ENCODE measurements around the gene RNU1-4.
"Not testable (repeated sequence)": the region's sequence is repeated elsewhere in the genome, so short reads cannot be mapped to it uniquely, and the experiment has no call there.

RNU1-4 gene

DNA sequence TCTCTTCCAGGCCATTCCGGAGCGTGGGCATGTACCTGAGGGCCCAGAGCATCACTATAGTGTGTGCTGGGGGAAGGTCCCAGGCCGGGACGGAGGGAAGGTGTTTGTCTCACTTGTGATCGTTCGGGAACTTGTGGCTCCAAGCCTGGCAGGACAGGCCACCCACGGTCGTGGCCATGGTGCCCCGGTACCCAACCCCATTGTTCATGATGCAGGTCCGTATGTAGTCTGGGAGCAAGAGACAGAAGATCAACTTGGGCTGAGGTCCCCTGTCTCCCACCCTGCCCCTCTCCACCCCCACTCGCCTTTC lies 20.1 kb downstream of the RNU1-4 start:
- not testable (repeated sequence) for DNase-seq; H3K4me3 Mint-ChIP-seq; H3K27ac Mint-ChIP-seq; H3K4me1 Mint-ChIP-seq (ENCODE audit: low read depth in 2 of 2); H3K36me3 Mint-ChIP-seq (ENCODE audit: insufficient read depth); H3K9me3 Mint-ChIP-seq; ATAC-seq (replicated peaks)
- H3K27me3 Mint-ChIP-seq = peaks cover 12 to 14% of the 10 kb centered on the region in 2 donors

DNA sequence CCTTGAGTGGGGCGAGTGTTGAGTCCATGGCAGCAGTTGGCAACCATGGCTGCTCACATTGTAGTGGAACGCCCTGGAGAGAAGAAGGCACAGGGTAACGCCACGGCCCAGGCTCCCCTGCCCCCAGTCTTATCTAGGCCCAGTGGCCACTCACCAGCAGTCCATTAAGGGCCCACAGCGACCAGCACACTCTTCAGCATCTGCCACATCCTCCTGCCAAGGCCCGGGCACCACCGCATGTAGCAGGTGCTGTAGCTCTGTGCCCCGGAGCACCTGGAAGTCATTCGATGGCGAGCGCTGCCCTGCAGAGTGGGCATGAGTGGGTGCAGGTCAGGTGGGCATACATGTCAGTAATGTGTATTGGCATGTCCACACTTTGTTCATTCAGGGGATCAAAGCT lies 20.5 kb downstream of the RNU1-4 start:
- H3K9me3 Mint-ChIP-seq, H3K4me3 Mint-ChIP-seq: not testable (repeated sequence)

DNA sequence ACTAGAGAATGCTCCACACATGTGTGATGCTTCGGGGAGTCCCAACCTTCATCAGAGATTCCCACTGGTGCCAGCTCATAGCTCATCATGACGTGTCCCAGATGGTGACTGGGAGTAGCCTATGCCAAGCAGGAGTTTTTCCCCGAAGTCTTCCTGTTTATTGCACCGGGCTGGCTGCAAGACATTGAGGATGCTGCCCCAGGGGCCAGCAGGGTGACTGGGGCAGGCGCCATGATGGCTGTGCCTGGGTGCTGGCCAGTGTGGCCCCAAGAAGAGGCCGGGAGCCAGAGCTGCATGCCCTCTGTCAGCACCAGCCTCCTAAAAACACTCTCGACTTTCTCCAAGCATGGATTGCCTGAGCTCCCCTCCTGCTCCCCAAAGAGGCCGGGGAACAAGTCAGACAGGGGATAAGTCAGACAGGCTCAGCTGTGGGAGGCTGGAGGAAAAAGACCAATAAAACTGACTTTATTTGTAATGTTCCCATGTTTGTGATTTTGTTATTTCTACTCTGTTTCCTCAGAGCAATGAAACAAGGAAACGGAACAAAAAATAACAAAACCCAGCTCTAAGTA lies 24.0 kb downstream of the RNU1-4 start:
- H3K9me3 Mint-ChIP-seq; H3K27ac Mint-ChIP-seq; H3K4me1 Mint-ChIP-seq (ENCODE audit: low read depth in 2 of 2); H3K36me3 Mint-ChIP-seq (ENCODE audit: insufficient read depth); ATAC-seq (replicated peaks); H3K4me3 Mint-ChIP-seq; DNase-seq: not testable (repeated sequence)
- peaks cover 18 to 27% of the 10 kb centered on the region in 2 donors for H3K27me3 Mint-ChIP-seq

More for the DNA sequence above, 20.5 kb downstream of the RNU1-4 start:
- DNase-seq; ATAC-seq (replicated peaks); H3K36me3 Mint-ChIP-seq (ENCODE audit: insufficient read depth); H3K27ac Mint-ChIP-seq; H3K4me1 Mint-ChIP-seq (ENCODE audit: low read depth in 2 of 2): not testable (repeated sequence)
- H3K27me3 Mint-ChIP-seq = peaks cover 13 to 17% of the 10 kb centered on the region in 2 donors

DNA sequence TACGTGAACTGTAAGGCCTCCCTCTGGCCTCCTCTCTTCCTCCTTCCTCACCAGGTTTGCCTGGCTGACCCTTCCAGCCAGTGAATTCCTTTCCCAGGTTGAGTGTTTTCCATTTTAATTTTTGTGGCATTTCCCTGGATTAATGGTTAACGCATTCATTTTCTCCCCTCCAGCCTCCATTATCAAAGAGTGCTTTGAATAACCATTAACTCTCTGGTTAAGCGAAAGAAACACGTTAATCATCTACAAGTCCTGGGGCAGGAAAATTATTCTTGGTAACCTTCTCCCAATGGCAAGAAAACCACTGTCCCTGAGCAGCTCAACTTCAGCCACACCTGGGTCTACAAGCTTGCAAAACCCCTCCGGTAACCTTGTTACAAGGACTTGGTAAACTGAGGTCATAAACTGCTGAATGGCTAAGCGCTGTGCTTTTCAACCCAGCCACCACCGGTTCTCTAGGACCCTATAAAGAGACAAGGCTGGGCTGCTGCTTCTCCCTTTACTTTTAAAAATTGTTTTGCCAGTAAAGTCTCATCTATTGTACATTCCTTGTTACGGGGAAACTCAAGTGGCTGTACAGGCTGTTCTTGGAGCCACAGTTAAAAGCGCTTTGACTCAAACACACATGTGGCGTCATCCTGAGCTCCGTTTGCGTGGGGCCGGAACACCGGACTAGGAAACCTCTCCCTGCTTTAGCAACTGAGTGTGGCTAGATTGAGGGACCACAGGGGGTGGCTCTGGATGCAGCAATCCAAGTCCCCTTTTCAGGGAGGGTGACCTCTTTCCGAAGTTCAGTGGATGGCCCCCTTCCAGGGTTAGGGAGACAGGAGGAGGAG lies 24.7 kb downstream of the RNU1-4 start:
- H3K9me3 Mint-ChIP-seq = not testable (repeated sequence)

DNA sequence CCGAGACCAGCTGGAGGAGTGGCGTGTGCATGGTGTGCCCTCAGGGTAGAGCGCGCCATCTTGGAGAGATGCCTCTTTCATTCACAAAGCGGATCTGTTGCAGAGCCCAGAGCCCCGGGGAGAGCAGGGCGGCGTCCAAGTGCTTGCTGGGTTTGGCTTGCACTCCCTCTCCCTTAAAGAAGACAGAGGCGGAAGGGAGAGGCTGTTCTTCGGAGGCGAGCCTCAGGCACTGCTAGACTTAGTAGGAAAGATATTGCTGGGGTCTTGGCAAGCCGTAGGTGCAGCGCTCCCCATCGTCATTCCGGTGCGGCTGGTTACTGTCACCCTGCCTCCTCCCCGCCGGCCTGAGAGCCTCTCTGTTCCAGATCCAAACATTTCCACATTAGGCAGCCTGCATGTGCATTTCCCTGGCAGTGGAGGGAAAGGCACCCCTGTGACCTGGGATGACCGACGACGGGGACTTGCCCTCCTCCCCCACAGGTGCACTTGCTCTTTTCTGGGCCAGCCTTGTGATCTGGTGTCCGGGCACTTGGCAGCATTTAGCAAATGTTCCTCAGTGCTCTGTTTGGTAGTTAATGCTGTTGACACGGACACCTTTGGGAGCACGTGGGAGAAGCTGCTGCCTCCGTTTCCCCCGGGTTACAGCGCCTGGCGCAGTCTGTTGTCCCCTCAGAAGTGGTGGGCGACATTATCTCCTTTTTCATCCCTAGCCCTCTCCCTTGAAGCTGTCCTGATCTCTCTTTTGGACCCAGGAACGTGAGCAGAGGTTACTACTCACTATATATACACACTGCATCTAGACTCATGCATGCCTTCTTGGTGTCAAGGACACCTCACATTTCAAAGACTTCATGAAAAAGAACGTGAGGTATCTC lies 25.7 kb downstream of the RNU1-4 start:
- ATAC-seq (replicated peaks); H3K36me3 Mint-ChIP-seq (ENCODE audit: insufficient read depth); H3K9me3 Mint-ChIP-seq; H3K27ac Mint-ChIP-seq; H3K4me3 Mint-ChIP-seq; H3K4me1 Mint-ChIP-seq (ENCODE audit: low read depth in 2 of 2); DNase-seq: not testable (repeated sequence)
- peaks cover 19 to 38% of the 10 kb centered on the region in 2 donors for H3K27me3 Mint-ChIP-seq

More for the DNA sequence above, 24.7 kb downstream of the RNU1-4 start:
- not testable (repeated sequence) for H3K36me3 Mint-ChIP-seq (ENCODE audit: insufficient read depth); ATAC-seq (replicated peaks); H3K27ac Mint-ChIP-seq; DNase-seq; H3K4me3 Mint-ChIP-seq; H3K4me1 Mint-ChIP-seq (ENCODE audit: low read depth in 2 of 2)
- H3K27me3 Mint-ChIP-seq = peaks cover 18 to 30% of the 10 kb centered on the region in 2 donors

DNA sequence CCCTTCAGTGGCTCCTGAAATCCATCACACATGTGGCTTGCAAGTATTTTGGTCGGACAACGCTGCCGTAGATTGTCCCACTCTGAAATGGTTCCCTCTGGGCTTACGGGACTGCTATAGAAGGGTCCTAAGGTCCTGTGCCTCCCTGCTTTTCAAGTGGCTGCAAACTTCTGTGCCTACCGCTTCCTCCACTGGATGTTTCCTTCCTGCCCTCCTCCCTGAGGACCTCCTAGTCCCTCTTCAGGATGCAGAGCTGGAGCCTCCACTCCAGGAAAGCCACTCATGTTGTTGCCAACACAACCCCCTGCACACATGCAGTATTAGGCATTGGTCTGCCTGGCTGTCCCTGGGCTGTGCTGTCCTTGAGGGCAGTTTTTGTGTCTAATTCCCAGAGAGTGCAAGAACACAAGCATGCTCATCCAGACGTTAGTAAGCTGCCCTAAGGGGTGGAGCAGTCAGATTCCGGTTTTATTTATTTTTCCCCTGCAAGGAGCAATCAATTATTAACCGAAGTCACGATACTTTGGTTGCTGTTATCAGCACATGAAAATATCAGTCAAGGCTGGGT lies 26.5 kb downstream of the RNU1-4 start:
- H3K36me3 Mint-ChIP-seq (ENCODE audit: insufficient read depth); H3K4me3 Mint-ChIP-seq; H3K9me3 Mint-ChIP-seq; DNase-seq; H3K4me1 Mint-ChIP-seq (ENCODE audit: low read depth in 2 of 2); ATAC-seq (replicated peaks); H3K27ac Mint-ChIP-seq: not testable (repeated sequence)
- H3K27me3 Mint-ChIP-seq = peaks cover 24 to 44% of the 10 kb centered on the region in 2 donors

DNA sequence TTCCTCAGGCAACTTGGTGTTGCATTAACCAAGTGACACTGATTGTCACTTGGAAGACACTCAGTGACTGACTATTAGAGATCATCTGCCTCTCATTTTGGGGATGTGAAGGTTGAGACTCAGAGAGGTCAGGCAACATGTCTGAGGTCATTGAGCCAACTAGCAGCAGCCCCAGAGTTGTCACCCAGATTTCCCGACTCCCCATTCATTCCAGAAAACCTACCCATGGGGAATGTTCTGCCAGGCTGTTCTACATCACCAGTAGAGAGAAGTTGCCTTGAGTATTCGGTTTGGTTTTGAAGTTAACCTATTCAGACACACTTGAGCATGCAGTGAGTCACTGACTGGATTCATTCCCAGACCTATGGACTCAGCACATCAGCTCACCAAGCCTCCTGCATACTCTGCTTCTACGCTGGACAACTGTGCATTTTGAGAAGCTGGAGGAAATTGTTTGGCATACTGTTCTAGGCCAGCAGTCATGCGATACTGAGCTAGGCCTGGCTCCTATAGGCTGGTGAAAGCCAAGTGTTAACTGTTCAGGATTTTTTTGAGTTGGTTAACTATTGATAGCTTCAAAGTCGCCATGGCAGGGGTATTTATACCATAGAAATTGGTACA lies 29.9 kb downstream of the RNU1-4 start:
- not testable (repeated sequence) for DNase-seq; H3K36me3 Mint-ChIP-seq (ENCODE audit: insufficient read depth); H3K4me1 Mint-ChIP-seq (ENCODE audit: low read depth in 2 of 2); H3K27ac Mint-ChIP-seq; H3K4me3 Mint-ChIP-seq; ATAC-seq (replicated peaks); H3K9me3 Mint-ChIP-seq
- peaks cover 20 to 54% of the 10 kb centered on the region in 2 donors for H3K27me3 Mint-ChIP-seq

DNA sequence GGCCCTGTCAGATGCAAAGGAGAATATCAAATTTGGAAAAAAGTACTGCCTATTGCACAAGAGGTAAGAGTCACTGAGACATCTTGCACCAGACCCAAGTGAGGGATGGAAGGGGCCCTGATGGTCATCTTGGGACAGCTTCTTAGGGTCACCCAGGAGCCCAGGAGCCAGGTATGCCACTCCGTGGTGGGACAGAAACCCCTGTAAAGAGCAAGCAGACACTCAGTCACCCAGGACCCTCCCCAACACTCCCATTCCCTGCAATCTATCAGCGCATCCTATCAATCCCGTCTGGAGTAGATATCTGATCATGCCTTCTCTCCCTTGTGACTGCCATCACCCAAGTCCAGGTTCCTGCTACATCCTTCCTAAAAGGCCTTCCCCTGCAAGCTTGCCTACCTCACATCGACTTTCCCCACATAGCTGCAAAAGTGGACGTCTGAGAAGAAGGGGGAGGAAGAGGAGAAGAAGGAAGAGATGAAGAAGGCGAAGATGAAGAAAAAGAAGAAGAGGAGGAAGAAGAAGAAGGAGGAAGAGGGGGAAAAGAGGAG lies 30.7 kb downstream of the RNU1-4 start:
- not testable (repeated sequence) for DNase-seq; ATAC-seq (replicated peaks); H3K4me1 Mint-ChIP-seq (ENCODE audit: low read depth in 2 of 2); H3K27ac Mint-ChIP-seq; H3K36me3 Mint-ChIP-seq (ENCODE audit: insufficient read depth); H3K4me3 Mint-ChIP-seq; H3K9me3 Mint-ChIP-seq
- peaks cover 18 to 49% of the 10 kb centered on the region in 2 donors for H3K27me3 Mint-ChIP-seq

DNA sequence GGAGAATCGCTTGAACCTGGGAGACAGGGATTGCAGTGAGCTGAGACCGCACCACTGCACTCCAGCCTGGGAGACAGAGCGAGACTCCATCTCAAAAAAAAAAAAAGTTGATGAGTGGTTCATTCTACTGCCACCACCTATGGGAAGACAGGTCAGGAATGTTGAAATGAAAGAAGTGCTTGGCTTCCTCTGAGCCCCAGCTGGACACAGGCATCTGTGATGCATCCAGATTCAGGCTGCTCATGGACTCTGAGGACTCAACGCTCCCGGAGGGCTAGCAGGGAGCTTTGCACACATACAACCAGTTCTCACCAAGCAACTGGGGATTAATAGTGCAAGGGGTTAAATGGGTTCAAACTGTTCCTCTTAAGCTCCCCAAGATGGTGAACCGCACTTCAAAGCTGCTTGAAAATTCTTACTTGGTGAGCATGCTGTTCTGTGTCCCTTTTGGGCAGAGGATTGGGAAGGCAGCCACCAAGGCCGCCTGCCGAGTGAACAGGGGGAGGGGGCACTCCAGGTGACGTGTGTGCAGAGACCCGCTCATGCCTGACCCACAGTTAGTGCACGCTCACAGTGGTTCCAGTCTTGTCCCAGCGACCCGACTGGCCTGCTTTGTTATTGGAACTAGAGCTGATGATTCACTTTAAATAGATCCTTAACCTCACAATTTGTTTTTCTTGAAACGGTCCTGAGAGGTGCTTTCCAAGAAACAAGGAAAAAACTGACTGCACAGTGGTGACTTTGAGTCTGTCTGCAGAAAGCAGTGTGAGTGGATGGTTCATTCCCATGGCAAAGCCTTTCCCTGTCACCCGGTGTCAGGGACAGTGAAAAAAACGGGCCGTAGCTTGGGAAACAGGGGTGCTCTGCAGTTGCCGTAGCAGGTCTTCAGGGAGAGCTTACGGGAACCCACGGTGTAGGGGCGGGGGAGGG lies 32.2 kb downstream of the RNU1-4 start:
- H3K4me1 Mint-ChIP-seq (ENCODE audit: low read depth in 2 of 2); H3K9me3 Mint-ChIP-seq; H3K27ac Mint-ChIP-seq; H3K36me3 Mint-ChIP-seq (ENCODE audit: insufficient read depth); H3K4me3 Mint-ChIP-seq; DNase-seq; ATAC-seq (replicated peaks): not testable (repeated sequence)
- peaks cover 15 to 49% of the 10 kb centered on the region in 2 donors for H3K27me3 Mint-ChIP-seq

DNA sequence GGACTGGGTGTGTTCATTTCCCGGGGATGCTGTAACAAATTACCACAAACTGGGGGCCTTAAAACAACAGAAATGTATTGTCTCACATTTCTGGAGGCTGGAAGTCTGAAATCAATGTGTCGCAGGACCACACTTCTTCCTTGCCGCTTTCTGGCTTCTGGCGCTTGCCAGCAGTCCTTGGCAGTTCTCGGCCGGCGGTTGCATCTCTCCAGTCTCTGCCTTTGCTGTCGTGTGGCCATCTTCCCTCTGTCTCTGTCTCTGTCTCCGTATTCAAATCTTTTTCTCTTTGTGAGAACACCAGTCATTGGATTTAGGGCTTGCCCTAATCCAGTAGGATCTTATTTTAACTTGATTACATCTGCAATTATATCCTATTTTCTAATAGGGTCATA lies 32.9 kb downstream of the RNU1-4 start:
- peaks cover 21 to 56% of the 10 kb centered on the region in 2 donors for H3K27me3 Mint-ChIP-seq
- H3K27ac Mint-ChIP-seq; H3K9me3 Mint-ChIP-seq; DNase-seq; H3K4me1 Mint-ChIP-seq (ENCODE audit: low read depth in 2 of 2); ATAC-seq (replicated peaks); H3K4me3 Mint-ChIP-seq; H3K36me3 Mint-ChIP-seq (ENCODE audit: insufficient read depth): not testable (repeated sequence)

DNA sequence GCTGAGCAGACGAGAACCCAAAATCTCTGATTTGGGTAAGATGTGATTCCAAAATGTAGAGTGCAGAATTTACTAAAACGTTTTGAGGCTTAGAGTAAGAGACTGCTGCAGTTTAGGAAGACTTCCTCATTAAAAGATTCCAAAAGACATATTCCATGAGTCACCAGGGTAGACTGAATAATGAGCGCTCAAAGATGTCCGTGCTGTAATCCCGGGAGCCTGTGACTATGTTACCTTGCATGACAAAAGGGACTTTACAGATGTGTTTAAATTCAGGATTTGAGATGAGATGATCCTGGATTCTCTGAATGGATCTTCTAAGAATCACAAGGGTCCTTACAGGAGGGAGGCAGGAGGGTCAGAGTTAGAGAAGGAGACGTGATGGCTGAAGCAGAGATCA lies 33.4 kb downstream of the RNU1-4 start:
- H3K9me3 Mint-ChIP-seq; H3K36me3 Mint-ChIP-seq (ENCODE audit: insufficient read depth): not testable (repeated sequence)
- peaks cover 21 to 58% of the 10 kb centered on the region in 2 donors for H3K27me3 Mint-ChIP-seq

DNA sequence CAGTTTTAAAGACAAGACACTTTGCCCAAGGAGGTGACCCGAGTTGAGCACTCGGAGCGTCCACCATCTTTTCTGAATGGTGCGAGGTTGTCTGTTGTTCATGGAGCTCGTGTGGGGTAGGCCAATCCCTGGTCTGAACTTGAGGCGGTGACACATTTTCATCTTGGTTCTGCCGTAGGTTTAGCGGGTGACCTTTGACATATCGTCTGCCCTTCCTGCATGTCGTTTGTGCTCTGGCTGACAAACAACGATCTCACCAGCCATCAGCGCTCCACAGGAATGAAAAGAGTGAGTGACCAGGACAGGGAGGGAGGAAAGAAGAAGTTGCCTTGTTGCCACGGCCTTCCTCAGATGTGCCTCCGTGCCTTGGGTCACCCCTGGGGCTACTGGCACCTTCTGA lies 34.5 kb downstream of the RNU1-4 start:
- ATAC-seq (replicated peaks); H3K4me1 Mint-ChIP-seq (ENCODE audit: low read depth in 2 of 2); DNase-seq; H3K27ac Mint-ChIP-seq; H3K9me3 Mint-ChIP-seq; H3K4me3 Mint-ChIP-seq; H3K36me3 Mint-ChIP-seq (ENCODE audit: insufficient read depth): not testable (repeated sequence)
- peaks cover 21 to 61% of the 10 kb centered on the region in 2 donors for H3K27me3 Mint-ChIP-seq

More for the DNA sequence above, 33.4 kb downstream of the RNU1-4 start:
- not testable (repeated sequence) for H3K4me3 Mint-ChIP-seq; H3K27ac Mint-ChIP-seq; ATAC-seq (replicated peaks); H3K4me1 Mint-ChIP-seq (ENCODE audit: low read depth in 2 of 2); DNase-seq
